Peyer's patch (tissue), 4 donors: ENCODE data around the gene SERPINB5. TPM values are rescaled to one million over a fixed set of nuclear protein-coding genes. Genes with fewer than 3 reads are reported as not detected.

Experiments used
- DNase-seq, 3 donors: peaks; one replicate each; pipeline ENCODE4 v3.0.0-alpha.2; 2017 to 2019
- H3K27ac ChIP-seq, 4 donors: fragments of 200-600 bp; sonication (generic); one replicate each; pipeline ENCODE4 v1.5.1; 2016 to 2019
- H3K27me3 ChIP-seq, 2 donors: fragments of 200-600 bp; sonication (generic); one replicate each; pipeline ENCODE4 v1.5.1; 2019
- H3K36me3 ChIP-seq, 3 donors: fragments of 200-600 bp; sonication (generic); one replicate each; pipeline ENCODE4 v1.5.1; 2016 to 2019
- H3K4me1 ChIP-seq, 4 donors: fragments of 200-600 bp; sonication (generic); one replicate each; pipeline ENCODE4 v1.5.1; 2016 to 2019
- H3K4me3 ChIP-seq, 4 donors: fragments of 200-600 bp; sonication (generic); 1 replicate in 3 of 4; 2 replicates in 1 of 4; pipeline ENCODE4 v1.5.1; 2016 to 2019; ENCODE audit warnings: mild to moderate bottlenecking in 1 of 4
- H3K9me3 ChIP-seq, 4 donors: fragments of 200-600 bp; sonication (generic); one replicate each; pipeline ENCODE4 v1.5.1; 2016 to 2019; ENCODE audit warnings: mild to moderate bottlenecking in 1 of 4
- POLR2A ChIP-seq, 2 donors: fragments of 450-650 bp; IDR thresholded peaks; one replicate each; pipeline ENCODE4 v1.5.1; 2017; ENCODE audit warnings: antibody characterized with exemption in 2 of 2, mild to moderate bottlenecking in 2 of 2, moderate library complexity in 2 of 2
- total RNA-seq, 4 donors: library from RNA; depleted of rRNA; stranded (reverse); fragments of >200 nt; gene quantifications; one replicate each; pipeline ENCODE4 v1.1.0, GENCODE V29; 2016
- TF ChIP-seq, protein P1 (sequence below), 6 experiments: fragments of 450-650 bp in 4 of 6; fragments of 200-600 bp in 2 of 6; sonication (generic) in 1 of 6; IDR thresholded peaks; one replicate each; pipeline ENCODE4 v1.5.1; 2017 to 2019; ENCODE audit warnings: antibody characterized with exemption in 6 of 6, mild to moderate bottlenecking in 3 of 6, moderate library complexity in 1 of 6

SERPINB5 gene
- total RNA-seq, 4 donors from 2014 or later, result 5.2 to 26.1 (median 14.7) TPM

DNA sequence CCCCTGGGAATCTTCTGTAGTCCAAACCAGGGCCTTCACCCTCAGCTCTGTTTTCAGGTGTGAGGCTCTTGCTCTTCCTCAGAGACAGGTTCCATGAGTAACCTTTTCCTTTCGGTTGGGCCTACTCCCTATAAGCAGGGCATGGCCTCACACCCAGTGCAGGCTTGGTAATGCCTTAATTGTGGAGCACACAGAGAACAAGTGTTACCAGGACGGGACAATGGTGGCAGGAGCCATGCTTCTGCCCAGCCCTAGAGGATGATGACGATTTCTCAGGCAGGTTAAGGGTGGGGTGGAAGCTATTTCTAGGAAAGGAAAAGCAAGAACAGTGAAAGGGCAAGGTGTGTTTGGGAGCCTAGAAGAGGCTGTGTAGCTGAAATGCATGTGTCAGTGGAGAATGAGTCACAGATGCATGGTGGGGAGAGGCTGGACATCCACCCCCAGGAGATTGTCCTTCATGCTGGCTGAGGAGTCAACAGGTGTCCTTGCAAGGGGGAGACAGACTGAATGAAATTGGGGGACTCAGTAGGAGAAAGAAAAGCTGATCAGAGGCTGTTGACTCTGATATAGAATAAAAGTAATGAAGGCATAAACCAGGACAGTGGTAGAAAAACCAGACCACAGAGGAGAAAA lies 43.4 kb downstream of the SERPINB5 start:
- Histone ChIP-seq H3K36me3 (no peaks in the 10 kb centered on the region), H3K9me3 (no peaks in the 10 kb centered on the region), H3K27ac (no peak overlapping the region), H3K4me1 (no peaks in the 10 kb centered on the region), H3K4me3 (no peak overlapping the region), H3K27me3 (no peaks in the 10 kb centered on the region)
- TF ChIP-seq, protein P1, sequence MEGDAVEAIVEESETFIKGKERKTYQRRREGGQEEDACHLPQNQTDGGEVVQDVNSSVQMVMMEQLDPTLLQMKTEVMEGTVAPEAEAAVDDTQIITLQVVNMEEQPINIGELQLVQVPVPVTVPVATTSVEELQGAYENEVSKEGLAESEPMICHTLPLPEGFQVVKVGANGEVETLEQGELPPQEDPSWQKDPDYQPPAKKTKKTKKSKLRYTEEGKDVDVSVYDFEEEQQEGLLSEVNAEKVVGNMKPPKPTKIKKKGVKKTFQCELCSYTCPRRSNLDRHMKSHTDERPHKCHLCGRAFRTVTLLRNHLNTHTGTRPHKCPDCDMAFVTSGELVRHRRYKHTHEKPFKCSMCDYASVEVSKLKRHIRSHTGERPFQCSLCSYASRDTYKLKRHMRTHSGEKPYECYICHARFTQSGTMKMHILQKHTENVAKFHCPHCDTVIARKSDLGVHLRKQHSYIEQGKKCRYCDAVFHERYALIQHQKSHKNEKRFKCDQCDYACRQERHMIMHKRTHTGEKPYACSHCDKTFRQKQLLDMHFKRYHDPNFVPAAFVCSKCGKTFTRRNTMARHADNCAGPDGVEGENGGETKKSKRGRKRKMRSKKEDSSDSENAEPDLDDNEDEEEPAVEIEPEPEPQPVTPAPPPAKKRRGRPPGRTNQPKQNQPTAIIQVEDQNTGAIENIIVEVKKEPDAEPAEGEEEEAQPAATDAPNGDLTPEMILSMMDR (IDR thresholded peaks at IDR 0.05), result no peak
- no peak for TF ChIP-seq POLR2A (IDR thresholded peaks at IDR 0.05)
- no peak for DNase-seq

DNA sequence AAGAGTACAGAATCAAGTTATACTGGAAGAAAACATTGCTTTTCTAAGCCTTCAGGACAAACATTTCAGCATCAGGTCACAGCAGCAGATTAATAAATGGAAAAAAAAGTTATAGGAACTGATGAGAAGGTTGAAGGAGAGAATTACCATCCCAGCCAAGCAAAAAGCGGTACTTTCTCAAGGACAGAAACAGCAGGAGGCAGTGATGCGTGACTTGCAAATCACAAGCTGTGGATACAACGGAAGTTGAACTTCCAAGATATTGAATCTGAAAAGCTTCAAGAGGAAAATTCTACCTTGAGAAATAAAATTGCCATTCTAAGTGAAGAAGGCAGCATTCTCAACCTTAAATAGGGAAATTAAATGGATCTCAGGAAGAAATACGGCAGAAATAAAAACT lies 46.9 kb downstream of the SERPINB5 start:
- Histone ChIP-seq H3K36me3 (no peaks in the 10 kb centered on the region), H3K27ac (no peak overlapping the region), H3K4me1 (no peaks in the 10 kb centered on the region), H3K4me3 (no peak overlapping the region), H3K27me3 (no peaks in the 10 kb centered on the region), H3K9me3 (no peaks in the 10 kb centered on the region)
- TF ChIP-seq, protein P1 (IDR thresholded peaks at IDR 0.05), result no peak
- no peak for TF ChIP-seq POLR2A (IDR thresholded peaks at IDR 0.05)
- DNase-seq, result no peak

- H3K9me3 ChIP-seq, result no peaks in the 10 kb centered on the region
- no peaks in the 10 kb centered on the region for H3K27me3 ChIP-seq
- no peaks in the 10 kb centered on the region for H3K4me1 ChIP-seq
- H3K36me3 ChIP-seq, result no peaks in the 10 kb centered on the region
- no peak overlapping the region for H3K27ac ChIP-seq
- DNase-seq, result no peak
- TF ChIP-seq, protein P1 (IDR thresholded peaks at IDR 0.05), result no peak
- no peak for TF ChIP-seq POLR2A (IDR thresholded peaks at IDR 0.05)
- H3K4me3 ChIP-seq, result no peak overlapping the region
Measured at GRCh38 chr18:63527251-63527650, 50.5 kb downstream of the SERPINB5 start.

GRCh38 chr18:63528863-63529492 lies 52.2 kb downstream of the SERPINB5 start:
- no peak overlapping the region for H3K27ac ChIP-seq
- H3K4me1 ChIP-seq, result no peaks in the 10 kb centered on the region
- H3K9me3 ChIP-seq, result no peaks in the 10 kb centered on the region
- H3K27me3 ChIP-seq, result no peaks in the 10 kb centered on the region
- DNase-seq, result no peak
- TF ChIP-seq POLR2A (IDR thresholded peaks at IDR 0.05), result no peak
- TF ChIP-seq, protein P1 (IDR thresholded peaks at IDR 0.05), result no peak
- no peaks in the 10 kb centered on the region for H3K36me3 ChIP-seq
- H3K4me3 ChIP-seq, result no peak overlapping the region

DNA sequence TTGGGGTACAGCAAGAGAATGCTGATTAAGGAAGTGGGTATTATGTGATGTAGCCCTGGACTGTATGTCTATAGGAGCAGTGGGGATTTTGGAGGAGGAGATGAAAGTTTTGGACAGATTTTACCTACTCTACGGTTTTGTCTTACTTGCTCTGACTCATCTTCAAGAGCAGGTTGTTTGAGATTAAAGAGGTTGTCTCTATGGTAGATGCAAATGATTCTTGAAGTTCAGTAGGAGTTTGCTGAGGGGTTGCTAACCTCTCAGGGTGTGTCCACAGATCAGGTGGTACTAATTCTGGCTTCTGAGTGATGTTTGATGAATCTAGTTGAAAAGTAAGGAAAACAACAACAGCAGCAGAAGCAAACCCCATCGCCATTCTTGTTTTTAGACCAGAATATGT lies 55.7 kb downstream of the SERPINB5 start:
- no peak for DNase-seq
- Histone ChIP-seq H3K27me3 (no peaks in the 10 kb centered on the region), H3K4me1 (no peaks in the 10 kb centered on the region)

More for the DNA sequence above, 55.7 kb downstream of the SERPINB5 start:
- TF ChIP-seq, protein P1 (IDR thresholded peaks at IDR 0.05), result no peak
- no peak for TF ChIP-seq POLR2A (IDR thresholded peaks at IDR 0.05)
- Histone ChIP-seq H3K4me3 (no peak overlapping the region), H3K27ac (no peak overlapping the region), H3K9me3 (no peaks in the 10 kb centered on the region), H3K36me3 (no peaks in the 10 kb centered on the region)
